Sigmoid colon (tissue), 3 donors: ENCODE data around the gene TOM1L2.

ENCODE experiments used
- CTCF ChIP-seq, 4 experiments: fragments of 450-650 bp in 3 of 4; fragments of 200-600 bp in 1 of 4; IDR thresholded peaks; one replicate each; pipeline ENCODE4 v1.5.1; 2016 to 2019; ENCODE audit warnings: antibody characterized with exemption in 4 of 4, mild to moderate bottlenecking in 3 of 4, moderate library complexity in 2 of 4
- POLR2A ChIP-seq, 2 donors: fragments of 450-650 bp; IDR thresholded peaks; one replicate each; pipeline ENCODE4 v1.6.1; 2016; ENCODE audit warnings: antibody characterized with exemption in 2 of 2, mild to moderate bottlenecking in 2 of 2, moderate library complexity in 2 of 2

GRCh38 chr17:18011286-18011685, 39.1 kb upstream of the TOM1L2 start:
- TF ChIP-seq CTCF (IDR thresholded peaks at IDR 0.05) (no peak), POLR2A (IDR thresholded peaks at IDR 0.05) (no peak)
